GM23338 (cell line): ENCODE results near the gene C1orf185.

ENCODE experiments used
- CREB1 ChIP-seq: fragments of 250-450 bp; sonication (Bioruptor Pico); IDR thresholded peaks from 2 replicates; pipeline ENCODE4 v1.5.0; 2020; ENCODE audit warnings: low read depth, mild to moderate bottlenecking, moderate library complexity
- CTCF ChIP-seq, 2 experiments: fragments of 200-600 bp in 1 of 2; sonication (generic) in 1 of 2; conservative IDR thresholded peaks; 2 replicates each; pipeline versions ENCODE4 v1.5.1 to v1.6.1; 2016 to 2017; ENCODE audit warnings: antibody characterized with exemption in 2 of 2, low read depth in 2 of 2, mild to moderate bottlenecking in 2 of 2, moderate library complexity in 1 of 2
- ETS1 ChIP-seq: IDR thresholded peaks from 2 replicates; pipeline ENCODE4 v1.6.1; 2016; ENCODE audit warnings: antibody characterized with exemption
- EZH2 ChIP-seq: fragments of 200-600 bp; sonication (generic); IDR thresholded peaks from one replicate; pipeline ENCODE4 v1.8.0; 2017; ENCODE audit warnings: antibody characterized with exemption, mild to moderate bottlenecking, low read depth; ENCODE audit not compliant: unreplicated experiment
- EZH2phosphoT487 ChIP-seq: fragments of 200-600 bp; sonication (generic); IDR thresholded peaks from one replicate; pipeline ENCODE4 v1.8.1; 2018; ENCODE audit warnings: antibody characterized with exemption; ENCODE audit not compliant: unreplicated experiment
- JUNB ChIP-seq: IDR thresholded peaks from one replicate; pipeline ENCODE4 v1.6.1; 2016; ENCODE audit warnings: antibody characterized with exemption; ENCODE audit not compliant: unreplicated experiment
- NANOG ChIP-seq: IDR thresholded peaks from 2 replicates; pipeline ENCODE4 v1.6.1; 2016; ENCODE audit warnings: antibody characterized with exemption, borderline replicate concordance
- POLR2AphosphoS5 ChIP-seq: IDR thresholded peaks from 2 replicates; pipeline ENCODE4 v1.6.1; 2016; ENCODE audit warnings: antibody characterized with exemption, low read depth
- ZNF114 ChIP-seq: fragments of 250-450 bp; sonication (Bioruptor Pico); IDR thresholded peaks from 2 replicates; pipeline ENCODE4 v1.5.0; 2020; ENCODE audit warnings: mild to moderate bottlenecking, moderate library complexity
- TF ChIP-seq, protein P1 (sequence below): IDR thresholded peaks from one replicate; pipeline ENCODE4 v1.6.1; 2018; ENCODE audit warnings: antibody characterized with exemption; ENCODE audit not compliant: unreplicated experiment
- TF ChIP-seq, protein P2 (sequence below): fragments of 250-450 bp; sonication (Bioruptor Pico); IDR thresholded peaks from 2 replicates; pipeline ENCODE4 v1.5.0; 2020; ENCODE audit warnings: mild to moderate bottlenecking, moderate library complexity

DNA sequence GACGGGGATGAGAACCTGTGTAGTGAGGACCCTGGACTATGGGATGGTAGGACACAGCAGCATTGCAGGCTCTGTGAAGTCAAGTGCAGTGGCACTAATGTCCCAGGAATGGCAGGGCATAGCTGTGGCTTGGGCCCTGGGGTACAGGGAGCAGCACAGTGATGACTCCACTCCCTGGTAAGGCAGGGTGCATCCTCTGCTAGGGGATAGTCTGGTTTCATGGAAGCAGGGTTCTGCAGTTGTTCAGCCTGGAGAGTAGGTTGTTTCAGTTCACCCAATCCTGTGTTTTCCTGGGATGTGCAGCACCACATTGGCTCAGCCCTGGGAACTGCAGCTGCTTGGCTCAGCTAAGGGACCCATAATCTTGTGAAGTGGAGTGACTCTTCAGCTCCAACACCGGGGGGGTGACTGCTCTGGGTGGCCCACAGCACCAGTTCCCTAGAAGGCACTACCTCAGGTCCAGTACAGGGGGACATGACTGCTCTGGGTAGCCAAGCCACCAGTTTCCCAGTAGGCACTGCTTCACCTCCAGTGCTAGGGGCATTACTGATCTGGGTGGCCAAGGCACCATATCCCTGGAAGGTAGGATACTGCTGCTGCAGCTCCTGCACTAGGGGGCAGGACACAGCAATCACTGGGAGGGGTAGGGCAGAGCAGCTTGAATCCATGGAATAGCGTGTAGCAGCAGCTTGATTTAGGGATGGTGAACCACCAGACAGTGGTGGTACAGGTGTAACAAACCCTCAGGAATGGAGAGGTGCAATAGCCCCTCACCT is 15.3 kb upstream of the C1orf185 start:
- TF ChIP-seq CTCF (conservative IDR thresholded peaks at IDR 0.05; ENCODE audit: low read depth in 2 of 2), result peak; percentile 14 to 57; a peak in 2 of 4 replicates
- no peak for TF ChIP-seq JUNB
- TF ChIP-seq EZH2, result no peak
- TF ChIP-seq EZH2phosphoT487, result no peak
- TF ChIP-seq, protein P1, sequence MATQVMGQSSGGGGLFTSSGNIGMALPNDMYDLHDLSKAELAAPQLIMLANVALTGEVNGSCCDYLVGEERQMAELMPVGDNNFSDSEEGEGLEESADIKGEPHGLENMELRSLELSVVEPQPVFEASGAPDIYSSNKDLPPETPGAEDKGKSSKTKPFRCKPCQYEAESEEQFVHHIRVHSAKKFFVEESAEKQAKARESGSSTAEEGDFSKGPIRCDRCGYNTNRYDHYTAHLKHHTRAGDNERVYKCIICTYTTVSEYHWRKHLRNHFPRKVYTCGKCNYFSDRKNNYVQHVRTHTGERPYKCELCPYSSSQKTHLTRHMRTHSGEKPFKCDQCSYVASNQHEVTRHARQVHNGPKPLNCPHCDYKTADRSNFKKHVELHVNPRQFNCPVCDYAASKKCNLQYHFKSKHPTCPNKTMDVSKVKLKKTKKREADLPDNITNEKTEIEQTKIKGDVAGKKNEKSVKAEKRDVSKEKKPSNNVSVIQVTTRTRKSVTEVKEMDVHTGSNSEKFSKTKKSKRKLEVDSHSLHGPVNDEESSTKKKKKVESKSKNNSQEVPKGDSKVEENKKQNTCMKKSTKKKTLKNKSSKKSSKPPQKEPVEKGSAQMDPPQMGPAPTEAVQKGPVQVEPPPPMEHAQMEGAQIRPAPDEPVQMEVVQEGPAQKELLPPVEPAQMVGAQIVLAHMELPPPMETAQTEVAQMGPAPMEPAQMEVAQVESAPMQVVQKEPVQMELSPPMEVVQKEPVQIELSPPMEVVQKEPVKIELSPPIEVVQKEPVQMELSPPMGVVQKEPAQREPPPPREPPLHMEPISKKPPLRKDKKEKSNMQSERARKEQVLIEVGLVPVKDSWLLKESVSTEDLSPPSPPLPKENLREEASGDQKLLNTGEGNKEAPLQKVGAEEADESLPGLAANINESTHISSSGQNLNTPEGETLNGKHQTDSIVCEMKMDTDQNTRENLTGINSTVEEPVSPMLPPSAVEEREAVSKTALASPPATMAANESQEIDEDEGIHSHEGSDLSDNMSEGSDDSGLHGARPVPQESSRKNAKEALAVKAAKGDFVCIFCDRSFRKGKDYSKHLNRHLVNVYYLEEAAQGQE, result no peak
- TF ChIP-seq POLR2AphosphoS5, result no peak
- no peak for TF ChIP-seq CREB1
- no peak for TF ChIP-seq NANOG
- no peak for TF ChIP-seq ZNF114 (CRISPR knock-in tag)
- no peak for TF ChIP-seq ETS1
- TF ChIP-seq, protein P2, sequence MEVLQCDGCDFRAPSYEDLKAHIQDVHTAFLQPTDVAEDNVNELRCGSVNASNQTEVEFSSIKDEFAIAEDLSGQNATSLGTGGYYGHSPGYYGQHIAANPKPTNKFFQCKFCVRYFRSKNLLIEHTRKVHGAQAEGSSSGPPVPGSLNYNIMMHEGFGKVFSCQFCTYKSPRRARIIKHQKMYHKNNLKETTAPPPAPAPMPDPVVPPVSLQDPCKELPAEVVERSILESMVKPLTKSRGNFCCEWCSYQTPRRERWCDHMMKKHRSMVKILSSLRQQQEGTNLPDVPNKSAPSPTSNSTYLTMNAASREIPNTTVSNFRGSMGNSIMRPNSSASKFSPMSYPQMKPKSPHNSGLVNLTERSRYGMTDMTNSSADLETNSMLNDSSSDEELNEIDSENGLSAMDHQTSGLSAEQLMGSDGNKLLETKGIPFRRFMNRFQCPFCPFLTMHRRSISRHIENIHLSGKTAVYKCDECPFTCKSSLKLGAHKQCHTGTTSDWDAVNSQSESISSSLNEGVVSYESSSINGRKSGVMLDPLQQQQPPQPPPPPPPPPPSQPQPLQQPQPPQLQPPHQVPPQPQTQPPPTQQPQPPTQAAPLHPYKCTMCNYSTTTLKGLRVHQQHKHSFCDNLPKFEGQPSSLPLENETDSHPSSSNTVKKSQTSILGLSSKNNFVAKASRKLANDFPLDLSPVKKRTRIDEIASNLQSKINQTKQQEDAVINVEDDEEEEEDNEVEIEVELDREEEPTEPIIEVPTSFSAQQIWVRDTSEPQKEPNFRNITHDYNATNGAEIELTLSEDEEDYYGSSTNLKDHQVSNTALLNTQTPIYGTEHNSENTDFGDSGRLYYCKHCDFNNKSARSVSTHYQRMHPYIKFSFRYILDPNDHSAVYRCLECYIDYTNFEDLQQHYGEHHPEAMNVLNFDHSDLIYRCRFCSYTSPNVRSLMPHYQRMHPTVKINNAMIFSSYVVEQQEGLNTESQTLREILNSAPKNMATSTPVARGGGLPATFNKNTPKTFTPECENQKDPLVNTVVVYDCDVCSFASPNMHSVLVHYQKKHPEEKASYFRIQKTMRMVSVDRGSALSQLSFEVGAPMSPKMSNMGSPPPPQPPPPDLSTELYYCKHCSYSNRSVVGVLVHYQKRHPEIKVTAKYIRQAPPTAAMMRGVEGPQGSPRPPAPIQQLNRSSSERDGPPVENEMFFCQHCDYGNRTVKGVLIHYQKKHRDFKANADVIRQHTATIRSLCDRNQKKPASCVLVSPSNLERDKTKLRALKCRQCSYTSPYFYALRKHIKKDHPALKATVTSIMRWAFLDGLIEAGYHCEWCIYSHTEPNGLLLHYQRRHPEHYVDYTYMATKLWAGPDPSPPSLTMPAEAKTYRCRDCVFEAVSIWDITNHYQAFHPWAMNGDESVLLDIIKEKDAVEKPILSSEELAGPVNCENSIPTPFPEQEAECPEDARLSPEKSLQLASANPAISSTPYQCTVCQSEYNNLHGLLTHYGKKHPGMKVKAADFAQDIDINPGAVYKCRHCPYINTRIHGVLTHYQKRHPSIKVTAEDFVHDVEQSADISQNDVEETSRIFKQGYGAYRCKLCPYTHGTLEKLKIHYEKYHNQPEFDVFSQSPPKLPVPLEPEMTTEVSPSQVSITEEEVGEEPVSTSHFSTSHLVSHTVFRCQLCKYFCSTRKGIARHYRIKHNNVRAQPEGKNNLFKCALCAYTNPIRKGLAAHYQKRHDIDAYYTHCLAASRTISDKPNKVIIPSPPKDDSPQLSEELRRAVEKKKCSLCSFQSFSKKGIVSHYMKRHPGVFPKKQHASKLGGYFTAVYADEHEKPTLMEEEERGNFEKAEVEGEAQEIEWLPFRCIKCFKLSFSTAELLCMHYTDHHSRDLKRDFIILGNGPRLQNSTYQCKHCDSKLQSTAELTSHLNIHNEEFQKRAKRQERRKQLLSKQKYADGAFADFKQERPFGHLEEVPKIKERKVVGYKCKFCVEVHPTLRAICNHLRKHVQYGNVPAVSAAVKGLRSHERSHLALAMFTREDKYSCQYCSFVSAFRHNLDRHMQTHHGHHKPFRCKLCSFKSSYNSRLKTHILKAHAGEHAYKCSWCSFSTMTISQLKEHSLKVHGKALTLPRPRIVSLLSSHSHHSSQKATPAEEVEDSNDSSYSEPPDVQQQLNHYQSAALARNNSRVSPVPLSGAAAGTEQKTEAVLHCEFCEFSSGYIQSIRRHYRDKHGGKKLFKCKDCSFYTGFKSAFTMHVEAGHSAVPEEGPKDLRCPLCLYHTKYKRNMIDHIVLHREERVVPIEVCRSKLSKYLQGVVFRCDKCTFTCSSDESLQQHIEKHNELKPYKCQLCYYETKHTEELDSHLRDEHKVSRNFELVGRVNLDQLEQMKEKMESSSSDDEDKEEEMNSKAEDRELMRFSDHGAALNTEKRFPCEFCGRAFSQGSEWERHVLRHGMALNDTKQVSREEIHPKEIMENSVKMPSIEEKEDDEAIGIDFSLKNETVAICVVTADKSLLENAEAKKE (CRISPR knock-in tag), result no peak
